PC-9 (cell line): ENCODE results near the gene LTO1. TPM values are rescaled to one million over a fixed set of nuclear protein-coding genes. Genes with fewer than 3 reads are reported as not detected.

Experiments
- BruUV-seq: library from RNA; stranded (reverse); fragments of 400-500 nt; replicated peaks from 2 replicates; lab custom pipeline; 2021; lab: Mats Ljungman, UMichigan
- CTCF ChIA-PET: fragments of 300-600 bp; sonication (Branson Sonifier 250); formaldehyde crosslinking; loops from one replicate; lab custom pipeline; 2022; ENCODE audit warnings: antibody characterized with exemption; lab: Charles Lee
- POLR2A ChIA-PET: fragments of 300-600 bp; sonication (Branson Sonifier 250); formaldehyde crosslinking; loops from one replicate; lab custom pipeline; 2022; ENCODE audit warnings: antibody characterized with exemption; ENCODE audit not compliant: unreplicated experiment; lab: Charles Lee
- DNase-seq, 2 experiments: peaks; one replicate each; pipeline versions ENCODE4 v3.0.0 to v3.0.0-alpha.2; 2015 to 2022; ENCODE audit warnings: mixed read lengths in 1 of 2
- H2AFZ ChIP-seq: fragments of 200-600 bp; sonication (generic); 2 replicates; pipeline ENCODE4 v1.8.1; 2017; ENCODE audit warnings: antibody characterized with exemption
- H3F3A ChIP-seq: fragments of 200-600 bp; sonication (generic); 2 replicates; pipeline ENCODE4 v1.8.1; 2017; ENCODE audit warnings: antibody characterized with exemption, mild to moderate bottlenecking, low read depth; ENCODE audit not compliant: insufficient read depth
- H3K27ac ChIP-seq: fragments of 200-600 bp; sonication (generic); 2 replicates; pipeline ENCODE4 v1.6.1; 2016; ENCODE audit warnings: mixed run types
- H3K27me3 ChIP-seq: fragments of 200-600 bp; sonication (generic); 2 replicates; pipeline ENCODE4 v1.6.1; 2016; ENCODE audit warnings: low read depth, mixed run types; ENCODE audit not compliant: insufficient read depth
- H3K36me3 ChIP-seq: fragments of 200-600 bp; sonication (generic); 2 replicates; pipeline ENCODE4 v1.6.1; 2016; ENCODE audit warnings: low read depth, mixed run types
- H3K4me1 ChIP-seq: fragments of 200-600 bp; sonication (generic); replicated peaks from 2 replicates; pipeline ENCODE4 v1.6.1; 2016; ENCODE audit warnings: mixed run types; ENCODE audit not compliant: insufficient read depth
- H3K4me2 ChIP-seq: fragments of 200-600 bp; sonication (generic); 2 replicates; pipeline ENCODE4 v1.6.1; 2017; ENCODE audit warnings: mixed run types
- H3K4me3 ChIP-seq: fragments of 200-600 bp; sonication (generic); 2 replicates; pipeline ENCODE4 v1.6.1; 2016; ENCODE audit warnings: mixed run types
- H3K79me2 ChIP-seq: fragments of 200-600 bp; sonication (generic); 2 replicates; pipeline ENCODE4 v1.6.1; 2017; ENCODE audit warnings: low read depth, mixed run types
- H3K9me2 ChIP-seq: fragments of 200-600 bp; sonication (generic); 2 replicates; pipeline ENCODE4 v1.8.1; 2017; ENCODE audit warnings: mild to moderate bottlenecking; ENCODE audit not compliant: insufficient read depth
- H3K9me3 ChIP-seq: fragments of 200-600 bp; sonication (generic); 2 replicates; pipeline ENCODE4 v1.8.1; 2016; ENCODE audit warnings: low read depth; ENCODE audit not compliant: insufficient read depth
- H4K20me1 ChIP-seq: fragments of 200-600 bp; sonication (generic); 2 replicates; pipeline ENCODE4 v1.8.1; 2017; ENCODE audit not compliant: insufficient read depth
- CTCF ChIP-seq: fragments of 200-600 bp; sonication (generic); conservative IDR thresholded peaks from 2 replicates; pipeline ENCODE4 v1.6.1; 2017; ENCODE audit warnings: mixed run types, antibody characterized with exemption, mild to moderate bottlenecking, moderate library complexity
- EZH2 ChIP-seq: fragments of 200-600 bp; sonication (generic); IDR thresholded peaks from 2 replicates; pipeline ENCODE4 v1.8.0; 2017; ENCODE audit warnings: antibody characterized with exemption, low read depth
- intact Hi-C: fragments of 100-400 bp; cut with micrococcal nuclease; formaldehyde crosslinking; loops from one replicate; pipeline ENCODE4 v1.10.0; 2022; ENCODE audit not compliant: unreplicated experiment
- total RNA-seq: library from RNA; stranded (reverse); gene quantifications from 2 replicates; pipeline ENCODE4 v1.2.3, GENCODE V29; 2021

Gene LTO1
- total RNA-seq, 1 experiment from 2014 or later: 41.1 TPM

GRCh38 chr11:69682221-69682620, 7.1 kb upstream of the LTO1 start:
- H3K9me3 ChIP-seq: peaks cover 4% of the 10 kb centered on the region; the same call in 1 of the 2 replicates
- H3K4me2 ChIP-seq: 0 out of 2 replicates have a peak overlapping the region, but pooled peaks have one; percentile 2
- no peaks in the 10 kb centered on the region for H4K20me1 ChIP-seq
- DNase-seq: peak; percentile 49 to 61
- POLR2A ChIA-PET: interaction anchor here (0.6 to 0.7 kb wide), 3 partner anchors 8 to 671 kb away, joined by 3 to 6 read pairs (median 4); no protein-coding TSS in a partner anchor
- no peak overlapping the region for H3K4me3 ChIP-seq
- TF ChIP-seq EZH2: no peak
- no peak for TF ChIP-seq CTCF
- CTCF ChIA-PET: interaction anchor here (0.6 kb wide), 1 partner anchor 970 kb away, joined by 3 read pairs; no protein-coding TSS in a partner anchor
- H3K36me3 ChIP-seq: no peaks in the 10 kb centered on the region
- H3K4me1 ChIP-seq: peaks cover 28% of the 10 kb centered on the region
- no peak overlapping the region for H2AFZ ChIP-seq
- peak overlapping the region; percentile 36 for H3K27ac ChIP-seq
- no TSS peak for BruUV-seq
- no peaks in the 10 kb centered on the region for H3K9me2 ChIP-seq
- no peaks in the 10 kb centered on the region for H3K27me3 ChIP-seq
- no peaks in the 10 kb centered on the region for H3K79me2 ChIP-seq
- H3F3A ChIP-seq: peaks cover 32% of the 10 kb centered on the region
- intact Hi-C loops: no loop called here

- H3K27ac ChIP-seq: no peak overlapping the region
- H3K9me3 ChIP-seq: peaks cover 4% of the 10 kb centered on the region; the same call in 1 of the 2 replicates
- H4K20me1 ChIP-seq: no peaks in the 10 kb centered on the region
- intact Hi-C loops: no loop called here
- no peaks in the 10 kb centered on the region for H3K27me3 ChIP-seq
- DNase-seq: no peak
- H2AFZ ChIP-seq: no peak overlapping the region
- H3K79me2 ChIP-seq: 0 out of 2 replicates have a peak, but pooled peaks cover 7% of the 10 kb centered on the region
- TF ChIP-seq CTCF: no peak
- no peak for TF ChIP-seq EZH2
- no peak overlapping the region for H3K4me2 ChIP-seq
- H3K9me2 ChIP-seq: no peaks in the 10 kb centered on the region
- POLR2A ChIA-PET: no interaction called here
- no peaks in the 10 kb centered on the region for H3K36me3 ChIP-seq
- CTCF ChIA-PET: no interaction called here
- no peak overlapping the region for H3K4me3 ChIP-seq
- H3K4me1 ChIP-seq: peaks cover 29% of the 10 kb centered on the region
- no TSS peak for BruUV-seq
- peaks cover 32% of the 10 kb centered on the region for H3F3A ChIP-seq
Measured at GRCh38 chr11:69680688-69681087, 5.5 kb upstream of the LTO1 start.

- 0 out of 2 replicates have a peak, but pooled peaks cover under 1% of the 10 kb centered on the region for H3K9me3 ChIP-seq
- intact Hi-C loops: loop anchor here (10.0 kb wide), 1 partner anchor 383 kb away; the partner anchor contains the start of gene MYEOV
- H3K27me3 ChIP-seq: no peaks in the 10 kb centered on the region
- 0 out of 2 replicates have a peak, but pooled peaks cover 5% of the 10 kb centered on the region for H3K36me3 ChIP-seq
- H2AFZ ChIP-seq: no peak overlapping the region
- H3K79me2 ChIP-seq: peaks cover 33% of the 10 kb centered on the region
- H3K27ac ChIP-seq: no peak overlapping the region
- no TSS peak for BruUV-seq
- peaks cover 39% of the 10 kb centered on the region for H3F3A ChIP-seq
- peaks cover 39% of the 10 kb centered on the region for H3K4me1 ChIP-seq
- ChIA-PET POLR2A (no interaction called here), CTCF (interaction anchor here (0.6 kb wide), 1 partner anchor 271 kb away, joined by 4 read pairs; no protein-coding TSS in a partner anchor)
- no peaks in the 10 kb centered on the region for H3K9me2 ChIP-seq
- no peak overlapping the region for H3K4me3 ChIP-seq
- DNase-seq: no peak
- TF ChIP-seq EZH2 (no peak), CTCF (no peak)
- H3K4me2 ChIP-seq: no peak overlapping the region
- H4K20me1 ChIP-seq: peaks cover 16% of the 10 kb centered on the region; the same call in 1 of the 2 replicates
Measured at GRCh38 chr11:69677749-69678148, 2.6 kb upstream of the LTO1 start.
